Upper lobe of left lung (tissue), 6 donors: ENCODE measurements around the gene CPNE8. TPM values are rescaled to one million over a fixed set of nuclear protein-coding genes. Genes with fewer than 3 reads are reported as not detected.

ENCODE experiments used
- ATAC-seq, 2 donors: fragments of 200-7000 bp; cut with Tn5 transposase; one replicate each; pipeline ENCODE4 v1.9.1; 2022; ENCODE audit warnings: mild to moderate bottlenecking in 2 of 2, moderate library complexity in 2 of 2; ENCODE audit not compliant: low FRiP score in 2 of 2
- DNase-seq, 2 donors: peaks; one replicate each; pipeline ENCODE4 v3.0.0-alpha.2; 2019 to 2020
- H3K27ac ChIP-seq, 4 donors: fragments of 200-600 bp; sonication (generic); one replicate each; pipeline ENCODE4 v1.5.1; 2016 to 2019
- H3K27me3 ChIP-seq, 4 donors: fragments of 200-600 bp; sonication (generic); one replicate each; pipeline ENCODE4 v1.5.1; 2017 to 2019
- H3K36me3 ChIP-seq, 4 donors: fragments of 200-600 bp; sonication (generic); one replicate each; pipeline ENCODE4 v1.5.1; 2016 to 2019
- H3K4me1 ChIP-seq, 4 donors: fragments of 200-600 bp; sonication (generic); one replicate each; pipeline ENCODE4 v1.5.1; 2018 to 2019
- H3K4me3 ChIP-seq, 4 donors: fragments of 200-600 bp; sonication (generic); one replicate each; pipeline ENCODE4 v1.5.1; 2017 to 2019; ENCODE audit warnings: mild to moderate bottlenecking in 2 of 4, moderate library complexity in 1 of 4
- H3K9me3 ChIP-seq, 4 donors: fragments of 200-600 bp; sonication (generic); one replicate each; pipeline ENCODE4 v1.5.1; 2018 to 2019
- CTCF ChIP-seq, 6 experiments: fragments of 450-650 bp in 4 of 6; fragments of 200-600 bp in 2 of 6; sonication (generic) in 2 of 6; IDR thresholded peaks; one replicate each; pipeline ENCODE4 v1.5.1; 2016 to 2019; ENCODE audit warnings: antibody characterized with exemption in 6 of 6
- EP300 ChIP-seq, 4 donors: sonication (generic); formaldehyde crosslinking; IDR thresholded peaks; one replicate each; pipeline ENCODE4 v1.5.1; 2017; ENCODE audit warnings: antibody characterized with exemption in 4 of 4, control low read depth in 2 of 4
- POLR2A ChIP-seq, 4 donors: fragments of 450-650 bp; IDR thresholded peaks; one replicate each; pipeline ENCODE4 v1.5.1; 2016 to 2017; ENCODE audit warnings: antibody characterized with exemption in 4 of 4, mild to moderate bottlenecking in 2 of 4
- POLR2AphosphoS5 ChIP-seq, 2 donors: sonication (generic); formaldehyde crosslinking; IDR thresholded peaks; one replicate each; pipeline ENCODE4 v1.5.1; 2017; ENCODE audit warnings: antibody characterized with exemption in 2 of 2
- WGBS, 2 donors: methylation state at CpG; one replicate each; pipeline ENCODE4 v1.1.5; 2017 to 2018; 5-methylcytosine and 5-hydroxymethylcytosine counted together
- total RNA-seq, 6 donors: library from RNA; depleted of rRNA in 4 of 6; stranded (reverse); fragments of >200 nt in 4 of 6; gene quantifications; one replicate each; pipeline versions ENCODE4 v1.1.0 to v1.2.1, GENCODE V29; 2016 to 2021
- donor health status: DM: no; HTN: no; CAD: no; lungs with moderate emphysema.
- donor health status: DM: no; HTN: yes; CAD: no; lungs with severe emphysema.

The CPNE8 gene
- total RNA-seq, 6 donors from 2014 or later = 14.3 to 38.8 (median 20.2) TPM

- H3K27me3 ChIP-seq = no peaks in the 10 kb centered on the region
- peaks cover 0 to 4% (median 0%) of the 10 kb centered on the region in 4 donors for H3K36me3 ChIP-seq
- no peak overlapping the region for H3K27ac ChIP-seq
- H3K4me3 ChIP-seq = no peak overlapping the region
- no peaks in the 10 kb centered on the region for H3K4me1 ChIP-seq
- DNase-seq (no peak), ATAC-seq (no peak)
- no peaks in the 10 kb centered on the region for H3K9me3 ChIP-seq
- TF ChIP-seq POLR2A (IDR thresholded peaks at IDR 0.05) = no peak
- TF ChIP-seq EP300 (IDR thresholded peaks at IDR 0.05) = no peak
These were observed 95.6 kb downstream of the CPNE8 start for GRCh38 chr12:38809832-38810231.

GRCh38 chr12:38788106-38788505 lies 117.3 kb downstream of the CPNE8 start:
- TF ChIP-seq POLR2A (IDR thresholded peaks at IDR 0.05) (no peak), EP300 (IDR thresholded peaks at IDR 0.05) (no peak), POLR2AphosphoS5 (IDR thresholded peaks at IDR 0.05) (no peak), CTCF (IDR thresholded peaks at IDR 0.05) (no peak)
- Histone ChIP-seq H3K9me3 (peaks cover 0 to 14% (median 9%) of the 10 kb centered on the region in 4 donors), H3K27ac (no peak overlapping the region), H3K36me3 (no peaks in the 10 kb centered on the region), H3K27me3 (no peaks in the 10 kb centered on the region), H3K4me1 (no peaks in the 10 kb centered on the region), H3K4me3 (no peak overlapping the region)
- no peak for ATAC-seq
- 83 to 97% methylated on average over 1 of the region's 1 CpG for WGBS, 2 donors
- no peak for DNase-seq

- no peak for TF ChIP-seq POLR2AphosphoS5 (IDR thresholded peaks at IDR 0.05)
- no peak for TF ChIP-seq CTCF (IDR thresholded peaks at IDR 0.05)
- no peak for TF ChIP-seq POLR2A (IDR thresholded peaks at IDR 0.05)
- TF ChIP-seq EP300 (IDR thresholded peaks at IDR 0.05) = no peak
- Histone ChIP-seq H3K36me3 (no peaks in the 10 kb centered on the region), H3K4me3 (no peak overlapping the region), H3K27me3 (no peaks in the 10 kb centered on the region), H3K4me1 (no peaks in the 10 kb centered on the region), H3K27ac (no peak overlapping the region), H3K9me3 (peaks cover 0 to 14% (median 9%) of the 10 kb centered on the region in 4 donors)
- ATAC-seq (no peak), DNase-seq (no peak)
- WGBS, 2 donors = 63 to 77% methylated on average over 1 of the region's 1 CpG
These were observed 120.0 kb downstream of the CPNE8 start for GRCh38 chr12:38785381-38785780.

- H3K27me3 ChIP-seq = no peaks in the 10 kb centered on the region
- no peak overlapping the region for H3K4me3 ChIP-seq
- TF ChIP-seq POLR2AphosphoS5 (IDR thresholded peaks at IDR 0.05) (no peak), POLR2A (IDR thresholded peaks at IDR 0.05) (no peak), EP300 (IDR thresholded peaks at IDR 0.05) (no peak), CTCF (IDR thresholded peaks at IDR 0.05) (no peak)
- ATAC-seq = no peak
- H3K36me3 ChIP-seq = no peaks in the 10 kb centered on the region
- 65 to 92% methylated on average over 2 of the region's 2 CpGs for WGBS, 2 donors
- H3K27ac ChIP-seq = no peak overlapping the region
- no peak for DNase-seq
- peaks cover 0 to 5% (median 2%) of the 10 kb centered on the region in 4 donors for H3K9me3 ChIP-seq
- no peaks in the 10 kb centered on the region for H3K4me1 ChIP-seq
These were observed 122.1 kb downstream of the CPNE8 start for GRCh38 chr12:38783304-38783703.

GRCh38 chr12:38782359-38782758 lies 123.0 kb downstream of the CPNE8 start:
- H3K4me1 ChIP-seq = no peaks in the 10 kb centered on the region
- ATAC-seq (no peak), DNase-seq (no peak)
- H3K27ac ChIP-seq = no peak overlapping the region
- no peaks in the 10 kb centered on the region for H3K27me3 ChIP-seq
- no peaks in the 10 kb centered on the region for H3K36me3 ChIP-seq
- no peaks in the 10 kb centered on the region for H3K9me3 ChIP-seq
- no peak overlapping the region for H3K4me3 ChIP-seq
- TF ChIP-seq POLR2A (IDR thresholded peaks at IDR 0.05) (no peak), CTCF (IDR thresholded peaks at IDR 0.05) (no peak)
